Left cardiac atrium (tissue), 4 donors: Measurements from ENCODE around the gene B4GALNT1. TPM values are rescaled to one million over a fixed set of nuclear protein-coding genes. Genes with fewer than 3 reads are reported as not detected.

Experiments used
- ATAC-seq, 2 donors: fragments of 200-7000 bp; cut with Tn5 transposase; one replicate each; pipeline ENCODE4 v1.9.1; 2020; ENCODE audit warnings: mild to moderate bottlenecking in 2 of 2, moderate library complexity in 2 of 2
- DNase-seq: peaks from one replicate; pipeline ENCODE4 v3.0.0-alpha.2; 2020
- intact Hi-C, 2 donors: fragments of 100-400 bp; cut with DNase I; formaldehyde crosslinking; loops; one replicate each; pipeline versions ENCODE4 v1.14.1 to v1.15.1; 2022 to 2023
- total RNA-seq, 2 donors: library from RNA; stranded (reverse); fragmentation: NEBNext Ultra II Directional; extraction: Animal tissue kit (Norgen Biotek cat#: 25700); gene quantifications; one replicate each; pipeline ENCODE4 v1.2.1, GENCODE V29; 2021
- donor health status: DM: no; HTN: yes; CAD: no.
- donor health status: DM: no; HTN: yes; CAD: no; lungs with severe emphysema.
- donor health status: DM: yes; HTN: yes; CAD: no.
- donor health status: Dilated cardiomyopathy.

B4GALNT1 gene
- total RNA-seq, 2 donors from 2014 or later: 2.4 to 3.3 TPM

DNA sequence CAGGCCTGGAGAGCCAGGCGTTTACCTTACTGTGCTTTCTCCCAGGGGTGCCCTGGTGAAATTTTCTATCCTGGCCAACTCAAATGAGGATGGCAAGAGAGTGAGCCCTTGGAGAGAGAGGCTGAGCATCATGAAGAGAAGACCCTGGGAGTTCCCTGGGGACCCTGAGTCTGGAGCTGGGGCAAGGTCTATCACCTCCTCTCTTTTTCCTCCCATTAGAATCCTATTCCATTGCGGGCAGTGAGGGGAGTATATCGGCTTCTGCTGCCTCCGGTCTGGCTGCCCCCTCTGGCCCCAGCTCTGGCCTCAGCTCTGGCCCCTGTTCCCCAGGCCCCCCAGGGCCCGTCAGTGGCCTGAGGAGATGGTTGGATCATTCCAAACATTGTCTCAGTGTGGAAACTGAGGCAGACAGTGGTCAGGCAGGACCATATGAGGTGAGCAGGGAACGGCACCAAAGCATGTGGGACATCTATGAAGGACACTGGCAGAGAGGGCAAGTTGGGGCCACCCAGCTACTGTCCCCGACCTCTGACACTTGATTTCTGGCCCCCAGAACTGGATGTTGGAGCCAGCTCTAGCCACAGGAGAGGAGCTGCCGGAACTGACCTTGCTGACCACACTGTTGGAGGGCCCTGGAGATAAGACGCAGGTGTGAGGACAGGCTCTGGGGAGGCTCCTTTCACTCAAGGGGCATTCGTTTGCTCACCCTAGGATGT, 20.1 kb downstream of the B4GALNT1 start:
- intact Hi-C loops: no loop called here
- DNase-seq (no peak), ATAC-seq (no peak)

- intact Hi-C loops: no loop called here
- ATAC-seq: no peak
- no peak for DNase-seq
Measured at GRCh38 chr12:57611827-57612710, 20.9 kb downstream of the B4GALNT1 start.

DNA sequence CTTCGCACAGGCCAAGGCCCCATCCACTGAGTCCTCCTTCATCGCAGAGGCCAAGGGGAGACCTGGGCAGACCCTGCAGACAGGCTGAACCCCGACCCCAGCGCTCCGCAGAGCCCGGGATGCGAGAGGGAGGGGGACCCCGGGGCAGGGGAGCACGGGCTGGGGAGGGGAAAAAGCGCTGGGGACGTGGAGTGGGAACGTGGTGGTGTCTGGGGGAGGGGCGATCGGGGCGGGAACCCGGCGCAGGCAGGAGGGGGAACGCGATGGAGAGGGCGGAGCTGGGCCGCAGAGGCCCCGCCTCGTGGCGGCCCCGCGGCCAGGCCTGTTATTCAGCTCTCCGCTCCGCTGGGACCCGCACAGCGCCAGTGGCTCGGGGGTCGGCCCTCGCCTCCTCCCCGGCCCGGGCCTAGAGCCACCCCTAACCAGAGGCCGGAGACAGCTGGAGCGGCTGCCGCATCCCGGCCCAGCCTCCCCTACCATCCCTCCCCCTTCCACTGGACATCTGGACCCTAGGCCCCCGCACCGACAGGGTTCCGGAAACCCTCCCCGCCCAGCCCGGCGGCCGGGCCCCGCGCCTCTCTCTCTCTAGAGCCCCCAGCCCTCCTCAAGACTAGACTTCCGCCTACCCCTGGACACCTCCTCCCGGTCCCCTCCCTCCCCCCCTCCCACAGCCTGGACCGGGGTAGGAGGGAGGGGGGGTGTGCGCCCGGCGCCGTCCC, 21.7 kb downstream of the B4GALNT1 start, which contains the start of gene ARHGEF25:
ARHGEF25 (plus strand) TSS at position 328 of the 719 bp plus-strand sequence. CDS start 460 bp downstream, outside the sequence.
- ATAC-seq (peak; percentile 90 to 92), DNase-seq (peak; percentile 83)
- intact Hi-C loops: no loop called here

GRCh38 chr12:57610554-57611107, 22.4 kb downstream of the B4GALNT1 start:
- intact Hi-C loops: no loop called here
- DNase-seq (peak; percentile 74), ATAC-seq (peak; percentile 57 to 58)

DNA sequence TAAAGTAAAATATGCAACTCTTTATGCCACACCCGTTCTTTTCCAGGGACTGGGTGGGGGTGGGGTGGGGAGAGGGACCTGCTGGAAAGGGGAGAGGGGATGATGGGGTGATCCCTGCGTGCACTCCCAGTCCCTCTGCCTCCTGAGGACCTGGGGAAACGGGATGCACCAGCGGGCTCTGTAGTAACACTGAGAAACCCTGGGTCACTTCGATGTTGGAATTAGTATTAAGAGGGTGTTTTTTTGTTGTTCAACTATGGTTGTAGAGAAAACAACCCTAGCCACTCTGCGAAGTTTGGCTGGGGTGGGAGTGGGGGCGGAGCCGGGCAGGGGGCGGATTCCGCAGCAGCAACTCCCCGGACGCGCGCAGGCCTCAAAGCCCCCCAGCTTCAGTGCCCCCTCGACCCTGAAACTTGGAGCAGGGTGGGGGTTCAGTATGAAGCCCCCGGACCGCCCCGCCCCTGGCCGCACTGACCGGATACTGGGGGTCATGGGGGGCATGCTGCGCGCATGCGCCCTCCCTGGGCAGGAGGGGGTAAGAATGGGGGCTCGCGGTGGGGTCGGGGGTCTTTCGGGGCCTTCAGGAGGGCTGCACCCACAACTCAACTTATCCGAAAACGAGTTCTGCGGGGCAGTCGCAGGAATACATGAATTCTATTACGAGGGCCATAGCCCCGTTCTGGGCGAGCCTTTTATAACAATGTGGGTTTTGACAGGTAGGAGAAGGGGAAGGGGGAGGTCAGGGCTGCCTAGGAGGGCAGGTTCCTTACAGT, 23.0 kb downstream of the B4GALNT1 start:
- DNase-seq (no peak), ATAC-seq (peak; percentile 4 to 15)
- intact Hi-C loops: no loop called here

DNA sequence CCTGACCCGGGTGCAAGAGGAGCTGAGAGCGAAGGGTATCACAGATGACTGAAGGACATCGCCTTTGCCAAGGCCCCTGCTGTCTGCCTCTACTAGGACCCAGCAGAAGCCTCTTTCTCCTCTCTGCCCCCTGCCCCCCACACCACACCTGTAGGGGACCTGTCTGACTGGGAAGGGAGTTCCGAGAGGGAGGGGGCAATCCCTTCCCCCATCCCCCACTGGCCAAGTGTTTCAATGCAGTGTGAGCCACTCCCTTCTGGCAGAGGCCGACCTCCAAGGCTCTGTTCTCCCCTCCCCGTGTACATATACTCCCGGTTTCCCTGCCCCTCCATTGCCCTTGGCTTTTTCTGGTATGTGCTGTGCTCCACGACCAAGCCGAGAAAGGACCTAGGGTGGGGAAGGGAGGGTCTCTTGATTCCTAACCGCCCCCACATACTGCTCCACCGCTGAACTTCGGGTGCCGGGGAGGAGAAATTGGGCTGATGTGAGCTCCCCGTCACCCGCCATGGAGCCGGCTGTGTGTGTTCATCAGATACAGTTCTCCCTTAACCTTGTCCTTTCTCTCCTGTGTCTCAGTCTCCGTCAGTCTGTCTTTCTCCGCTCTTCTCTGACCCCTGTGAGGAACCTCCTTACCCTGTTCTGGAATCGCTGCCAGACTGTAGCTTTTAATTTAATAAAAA, 23.8 kb downstream of the B4GALNT1 start:
- ATAC-seq (no peak), DNase-seq (no peak)
- intact Hi-C loops: no loop called here

DNA sequence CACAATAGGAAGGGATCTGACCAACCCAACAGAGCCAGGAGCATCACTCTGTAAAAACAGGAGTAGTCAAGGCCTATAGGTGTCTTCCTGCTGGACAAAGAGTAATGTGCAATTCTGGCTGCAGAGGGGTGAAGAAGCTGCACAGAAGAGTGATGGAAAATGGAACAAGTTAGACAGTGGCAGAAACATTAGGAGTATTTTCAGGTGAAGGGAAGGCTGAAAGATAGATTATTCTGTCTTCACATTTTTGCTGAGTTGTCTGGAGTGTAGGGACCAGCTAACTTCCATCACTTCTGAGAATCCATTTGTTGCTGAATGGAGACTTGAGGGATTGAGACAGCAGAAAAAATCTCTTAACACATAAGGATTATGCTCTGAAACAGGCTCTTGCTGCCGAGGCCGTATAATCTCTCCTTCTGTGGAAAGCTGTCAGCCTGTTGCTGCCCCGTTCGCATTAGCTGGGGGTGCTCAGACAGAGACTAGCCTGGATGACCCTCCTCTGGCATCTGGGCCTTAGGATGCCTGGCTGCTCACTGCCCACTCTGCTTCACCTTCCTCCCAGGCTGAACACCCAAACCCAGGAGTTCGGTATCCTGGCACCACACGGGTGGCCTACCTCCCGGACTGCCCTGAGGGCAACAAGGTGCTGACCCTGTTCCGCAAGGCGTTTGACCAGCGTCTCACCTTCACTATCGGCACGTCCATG, 24.9 kb downstream of the B4GALNT1 start:
- intact Hi-C loops: no loop called here
- DNase-seq: no peak
- ATAC-seq: no peak

- no peak for DNase-seq
- ATAC-seq: no peak
- intact Hi-C loops: no loop called here
Measured at GRCh38 chr12:57606821-57607220, 26.2 kb downstream of the B4GALNT1 start.

DNA sequence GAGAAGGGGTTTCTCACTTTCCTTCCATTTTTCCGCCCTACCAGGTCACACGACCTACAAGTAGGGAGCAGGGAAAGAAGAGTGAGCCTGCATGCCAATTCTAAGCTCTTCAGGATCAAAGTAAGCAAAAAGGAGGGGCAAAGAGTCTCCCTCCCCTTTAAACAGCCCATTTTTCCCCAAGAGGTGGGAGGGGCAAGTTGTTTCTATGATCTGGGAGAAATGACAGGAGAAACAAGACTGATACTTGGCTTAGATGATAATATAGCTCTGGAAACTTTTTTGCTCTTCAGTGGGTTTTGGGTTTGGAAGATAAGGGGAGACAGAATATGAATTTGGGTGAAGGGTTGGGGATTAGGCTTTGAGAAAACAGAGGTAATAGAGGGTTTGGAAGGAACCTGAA, 26.6 kb downstream of the B4GALNT1 start:
- ATAC-seq (no peak), DNase-seq (no peak)
- intact Hi-C loops: no loop called here

DNA sequence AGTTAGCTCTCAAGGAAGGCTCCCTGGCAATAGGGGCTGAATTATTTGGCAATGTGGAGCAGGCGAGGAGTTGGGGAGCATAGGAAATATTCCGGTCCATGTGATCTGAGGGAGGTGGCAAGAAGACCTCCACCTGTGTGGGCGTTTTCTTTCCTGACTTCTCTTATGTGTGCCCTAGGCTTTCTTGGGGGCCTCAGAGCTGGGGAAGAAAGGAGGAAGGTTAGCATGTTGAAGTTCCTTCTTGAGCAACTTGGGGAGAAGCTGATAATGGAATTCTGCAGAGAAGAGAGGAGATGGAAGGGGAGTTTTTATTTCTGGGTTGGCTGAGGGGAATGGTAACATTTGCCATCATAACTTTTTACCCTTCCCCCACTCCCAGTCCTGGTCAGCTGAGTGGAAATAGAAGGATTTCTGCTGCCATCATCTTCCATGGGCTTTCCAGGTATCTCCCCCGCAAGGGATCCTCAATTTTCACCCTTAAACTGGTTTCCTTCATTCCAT, 27.1 kb downstream of the B4GALNT1 start:
- no peak for DNase-seq
- ATAC-seq: no peak
- intact Hi-C loops: no loop called here

DNA sequence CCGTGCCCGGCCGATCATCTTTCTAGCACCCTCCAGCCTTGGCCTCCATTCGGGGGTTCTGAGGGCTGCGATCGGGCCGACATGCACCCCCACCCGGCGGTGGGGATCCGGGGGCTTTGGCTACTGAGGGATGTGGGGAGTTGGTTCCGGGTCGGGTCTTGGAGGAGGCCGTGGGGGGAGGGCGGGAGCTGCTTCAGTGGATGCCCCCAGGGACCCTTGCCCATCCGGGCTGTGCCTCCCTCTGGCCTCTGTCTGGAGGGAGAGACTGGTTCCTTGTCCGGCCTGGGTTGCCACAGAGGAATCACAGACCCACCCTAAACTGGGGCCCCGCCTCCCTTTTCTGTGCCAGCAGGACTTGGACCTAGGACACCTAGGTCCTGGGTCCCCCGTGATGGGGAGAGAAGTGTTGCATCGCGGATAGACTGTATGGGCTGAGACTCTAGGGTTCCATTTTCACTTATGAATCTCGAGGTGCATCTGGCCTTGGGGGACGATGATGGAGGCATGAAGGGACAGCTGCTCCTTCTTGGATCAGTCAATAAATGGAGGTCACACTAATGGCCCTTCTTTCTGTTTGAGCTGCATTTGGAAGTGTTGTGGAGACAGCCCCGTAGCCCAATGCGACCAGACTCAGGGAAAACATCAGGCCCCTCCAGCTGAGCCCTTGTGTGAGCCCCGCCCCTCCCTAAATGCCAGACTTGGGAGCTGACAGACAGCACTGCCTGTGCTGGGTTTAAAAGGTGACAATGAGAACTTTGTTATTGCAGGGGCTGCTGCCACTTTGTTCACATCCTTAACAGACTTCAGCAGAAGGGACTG, 27.8 kb downstream of the B4GALNT1 start:
- intact Hi-C loops: no loop called here
- DNase-seq (peak; percentile 52), ATAC-seq (peak; percentile 16 to 37)

GRCh38 chr12:57604454-57604991, 28.5 kb downstream of the B4GALNT1 start, which contains the start of gene DTX3:
Gene DTX3, plus strand, starts transcription at chr12:57604824. Its CDS starts 1,694 bp downstream, at chr12:57606518.
- intact Hi-C loops: no loop called here
- DNase-seq (peak; percentile 64), ATAC-seq (peak; percentile 68 to 70)

- ATAC-seq: peak; percentile 77 to 84
- intact Hi-C loops: no loop called here
- peak; percentile 60 for DNase-seq
Measured at GRCh38 chr12:57603815-57604453, 29.1 kb downstream of the B4GALNT1 start.

DNA sequence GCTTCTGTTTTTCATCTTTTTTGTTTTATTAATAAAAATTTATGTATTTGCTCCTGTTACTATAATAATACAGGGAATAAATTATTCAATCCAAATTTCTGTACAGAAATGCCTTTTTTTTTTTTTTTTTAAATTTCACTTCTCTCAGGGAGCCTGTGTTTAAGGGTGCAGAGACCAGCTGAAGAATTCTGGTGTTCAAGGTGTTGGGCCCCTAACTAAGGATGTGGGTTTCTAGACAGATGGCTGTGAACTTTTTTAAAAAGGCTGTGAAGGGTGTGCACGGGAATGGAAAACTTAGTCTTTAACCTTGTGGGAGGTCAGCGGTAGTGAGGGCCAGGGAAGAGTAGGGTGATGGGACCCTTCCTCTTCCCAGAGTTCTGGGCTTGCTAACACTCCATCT, 29.7 kb downstream of the B4GALNT1 start:
- DNase-seq (no peak), ATAC-seq (no peak)
- intact Hi-C loops: no loop called here

DNA sequence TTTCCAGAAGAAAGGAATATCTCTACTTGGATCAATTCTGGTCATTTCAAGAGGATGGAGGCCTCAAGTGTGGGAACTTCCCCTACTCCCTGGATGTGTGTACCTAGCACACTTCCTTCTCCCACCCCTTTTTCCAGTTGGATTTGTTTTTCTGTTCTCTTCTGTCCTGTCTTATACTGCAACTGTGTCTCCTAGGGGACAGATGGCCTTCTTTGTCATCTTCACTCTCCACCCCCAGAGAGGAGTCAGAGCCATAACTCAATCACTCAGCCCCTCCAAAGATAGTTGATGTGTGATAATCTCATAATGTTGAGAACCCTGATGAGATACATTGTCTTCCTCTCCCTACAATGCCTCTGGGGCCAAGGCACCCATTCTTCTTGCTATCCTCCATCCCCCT, 30.5 kb downstream of the B4GALNT1 start:
- intact Hi-C loops: no loop called here
- DNase-seq (no peak), ATAC-seq (no peak)

DNA sequence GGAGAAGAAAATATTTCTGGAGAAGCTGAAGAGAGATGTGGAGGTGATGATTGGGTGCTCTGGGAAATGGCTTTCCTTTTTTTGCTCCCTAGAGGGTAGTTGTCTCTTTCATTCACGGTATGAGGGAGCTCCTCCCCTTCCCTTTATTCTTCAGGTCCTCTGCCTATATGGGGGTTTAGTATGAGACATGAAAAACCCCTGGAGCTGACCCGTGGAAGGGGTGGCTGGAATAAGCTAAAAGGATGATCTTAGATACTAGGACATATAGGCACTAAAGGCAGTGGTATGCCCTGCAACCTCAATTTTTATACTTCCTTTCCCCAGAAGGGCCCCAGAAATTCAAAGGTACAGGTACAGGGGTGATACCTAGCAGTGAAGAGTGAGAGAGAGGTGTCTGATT, 32.6 kb downstream of the B4GALNT1 start:
- intact Hi-C loops: no loop called here
- ATAC-seq (no peak), DNase-seq (no peak)
